Measurements from ENCODE around the gene PLA2G2C.

GRCh38 chr1:20123722-20124455 lies 62.4 kb downstream of the PLA2G2C start:
- TF ChIP-seq CTCF (IDR thresholded peaks at IDR 0.05) (no peak), POLR2AphosphoS5 (IDR thresholded peaks at IDR 0.05) (no peak), POLR2A (IDR thresholded peaks at IDR 0.05) (no peak)
